B cell (primary cell): ENCODE measurements around the gene ANKRD44. TPM values are rescaled to one million over a fixed set of nuclear protein-coding genes. Genes with fewer than 3 reads are reported as not detected.
A peak's percentile ranks its signal among the peaks of the same experiment; 100 is the strongest.

Experiments used
- ATAC-seq: fragments of 200-7000 bp; cut with Tn5 transposase; one replicate; pipeline ENCODE4 v1.10.0; 2021; ENCODE audit warnings: low read depth, mild to moderate bottlenecking, moderate number of reproducible peaks, moderate library complexity
- CTCF ChIA-PET: fragments of 350-600 bp; sonication (Branson Sonifier 250); formaldehyde crosslinking; loops from one replicate; lab custom pipeline; 2021; ENCODE audit warnings: antibody characterized with exemption, inconsistent platforms; lab: Charles Lee
- POLR2A ChIA-PET: fragments of 350-600 bp; sonication (Branson Sonifier 250); formaldehyde crosslinking; loops from one replicate; lab custom pipeline; 2021; ENCODE audit warnings: antibody characterized with exemption; lab: Charles Lee
- DNase-seq: peaks from one replicate; pipeline ENCODE4 v3.0.0; 2013
- H2AFZ ChIP-seq: 2 replicates; pipeline ENCODE4 v1.6.1; 2012; ENCODE audit warnings: mild to moderate bottlenecking, low read depth, low read length; ENCODE audit not compliant: insufficient read depth, poor library complexity, severe bottlenecking
- H3K27ac ChIP-seq, 2 donors: 1 replicate in 1 of 2; 2 replicates in 1 of 2; pipeline ENCODE4 v1.5.1; 2012 to 2013; ENCODE audit warnings: low read length in 2 of 2, mild to moderate bottlenecking in 2 of 2, moderate library complexity in 1 of 2
- H3K27me3 ChIP-seq, 4 experiments: fragments of 200-600 bp in 1 of 4; sonication (generic) in 1 of 4; replicated peaks in 1 of 4; 1 replicate in 2 of 4; 2 replicates in 2 of 4; pipeline versions ENCODE4 v1.6.1 to v1.7.0; 2013 to 2016; ENCODE audit warnings: low read length in 3 of 4, mild to moderate bottlenecking in 2 of 4, mixed read lengths in 1 of 4, moderate library complexity in 1 of 4; ENCODE audit not compliant: insufficient read depth in 4 of 4, control insufficient read depth in 3 of 4; ENCODE audit errors: control extremely low read depth in 1 of 4
- H3K36me3 ChIP-seq, 2 experiments: replicated peaks in 1 of 2; 1 replicate in 1 of 2; 2 replicates in 1 of 2; pipeline versions ENCODE4 v1.6.1 to v1.7.1; 2013; ENCODE audit warnings: low read length in 1 of 2; ENCODE audit not compliant: insufficient read depth in 2 of 2, control insufficient read depth in 1 of 2; ENCODE audit errors: control extremely low read depth in 1 of 2, extremely low read depth in 1 of 2
- H3K4me1 ChIP-seq, 2 donors: fragments of 200-600 bp in 1 of 2; sonication (generic) in 1 of 2; 1 replicate in 1 of 2; 2 replicates in 1 of 2; pipeline versions ENCODE4 v1.5.1 to v1.6.1; 2013 to 2017; ENCODE audit warnings: low read length in 2 of 2; ENCODE audit not compliant: control insufficient read depth in 2 of 2, insufficient read depth in 2 of 2
- H3K4me2 ChIP-seq: replicated peaks from 2 replicates; pipeline ENCODE3; 2012; ENCODE audit warnings: mild to moderate bottlenecking, low read depth, low read length; ENCODE audit not compliant: poor library complexity, severe bottlenecking
- H3K4me3 ChIP-seq, 5 experiments: fragments of 200-600 bp in 1 of 5; sonication (generic) in 1 of 5; 1 replicate in 3 of 5; 2 replicates in 2 of 5; pipeline versions ENCODE4 v1.5.1 to v1.7.0; 2011 to 2016; ENCODE audit warnings: low read length in 4 of 5, mild to moderate bottlenecking in 4 of 5, low read depth in 2 of 5, control low read depth in 1 of 5, moderate library complexity in 1 of 5; ENCODE audit not compliant: insufficient read depth in 1 of 5; ENCODE audit errors: control extremely low read depth in 1 of 5, extremely low read depth in 1 of 5
- H3K79me2 ChIP-seq: fragments of 200-600 bp; sonication (generic); one replicate; pipeline ENCODE4 v1.6.0; 2016; ENCODE audit warnings: low read length; ENCODE audit not compliant: control insufficient read depth, insufficient read depth
- H3K9ac ChIP-seq: fragments of 200-600 bp; sonication (generic); 2 replicates; pipeline ENCODE4 v1.6.1; 2017; ENCODE audit warnings: mild to moderate bottlenecking, low read length, moderate library complexity
- H3K9me3 ChIP-seq, 3 donors: one replicate each; pipeline versions ENCODE4 v1.6.1 to v1.7.1; 2013; ENCODE audit warnings: low read length in 2 of 3; ENCODE audit not compliant: control insufficient read depth in 2 of 3, insufficient read depth in 1 of 3; ENCODE audit errors: control extremely low read depth in 1 of 3
- H4K20me1 ChIP-seq: 2 replicates; pipeline ENCODE4 v1.6.0; 2012; ENCODE audit warnings: mild to moderate bottlenecking, low read length; ENCODE audit not compliant: insufficient read depth, control insufficient read depth, poor library complexity, severe bottlenecking
- H3K27ac Mint-ChIP-seq: one replicate; pipeline ENCODE4 v1.8.0; 2021; ENCODE audit warnings: mixed read lengths
- H3K27me3 Mint-ChIP-seq: one replicate; pipeline ENCODE4 v1.8.0; 2021; ENCODE audit warnings: mixed read lengths
- H3K4me1 Mint-ChIP-seq: one replicate; pipeline ENCODE4 v1.8.0; 2021; ENCODE audit warnings: mixed read lengths
- H3K4me3 Mint-ChIP-seq: one replicate; pipeline ENCODE4 v1.8.0; 2021; ENCODE audit warnings: mixed read lengths
- H3K9me3 Mint-ChIP-seq: one replicate; pipeline ENCODE4 v1.8.0; 2022; ENCODE audit warnings: mixed read lengths; ENCODE audit not compliant: insufficient read depth
- CTCF ChIP-seq: fragments of 200-600 bp; IDR thresholded peaks from one replicate; pipeline ENCODE4 v1.8.0; 2022; ENCODE audit warnings: antibody characterized with exemption, mild to moderate bottlenecking
- EZH2 ChIP-seq: IDR thresholded peaks from 2 replicates; pipeline ENCODE4 v1.6.1; 2012; ENCODE audit warnings: borderline replicate concordance, low read depth, mild to moderate bottlenecking, moderate library complexity, low read length; ENCODE audit not compliant: insufficient read depth, poor library complexity, severe bottlenecking
- WGBS: methylation state at CpG from one replicate; pipeline ENCODE4 v1.1.5; 2013; ENCODE audit warnings: missing lambda C conversion rate; ENCODE audit not compliant: insufficient coverage; 5-methylcytosine and 5-hydroxymethylcytosine counted together
- intact Hi-C: fragments of 100-400 bp; cut with micrococcal nuclease; formaldehyde crosslinking; loops from one replicate; pipeline ENCODE4 v1.10.0; 2022
- polyA plus RNA-seq: library from polyadenylated mRNA; depleted of rRNA; stranded (reverse); fragments of >200 nt; gene quantifications from 2 replicates; pipeline ENCODE4 v1.2.3, GENCODE V29; 2012
- total RNA-seq, 2 donors: library from RNA; stranded (reverse); fragments of 120-200 nt in 1 of 2; gene quantifications; 1 replicate in 1 of 2; 2 replicates in 1 of 2; pipeline versions ENCODE4 v1.2.3 to v1.2.4, GENCODE V29; 2013 to 2022

ANKRD44 gene
- total and polyA plus RNA-seq, 2 donors (not counting 1 experiment from before 2014, with no cell fraction given): 92.6 to 457 TPM

- DNase-seq: no peak
- Mint-ChIP-seq H3K4me1 (peaks cover 8% of the 10 kb centered on the region), H3K9me3 (no peaks in the 10 kb centered on the region), H3K27ac (no peak overlapping the region), H3K4me3 (no peak overlapping the region), H3K27me3 (no peaks in the 10 kb centered on the region)
- Histone ChIP-seq H3K4me2 (no peak overlapping the region), H3K9ac (no peak overlapping the region), H3K4me1 (peaks cover 7 to 9% of the 10 kb centered on the region in 2 donors), H3K4me3 (no peak overlapping the region), H4K20me1 (peaks cover 10% of the 10 kb centered on the region), H3K27me3 (no peaks in the 10 kb centered on the region), H3K79me2 (peaks cover 72% of the 10 kb centered on the region), H3K36me3 (peaks cover 4 to 70% of the 10 kb centered on the region in 2 experiments), H2AFZ (no peak overlapping the region), H3K9me3 (no peaks in the 10 kb centered on the region), H3K27ac (peak overlapping the region in 1 of 2 donors; percentile 48)
- POLR2A ChIA-PET: no interaction called here
- CTCF ChIA-PET: interaction anchor here (1.4 to 14.5 kb wide), 3 partner anchors 57 to 203 kb away, joined by 4 to 328 read pairs (median 5); no protein-coding TSS in a partner anchor
- TF ChIP-seq EZH2: no peak
- 92% methylated on average over 2 of the region's 4 CpGs for WGBS
- intact Hi-C loops: no loop called here
- no peak for ATAC-seq
These were observed 201.8 kb downstream of the ANKRD44 start for GRCh38 chr2:197108758-197109157.

- Histone ChIP-seq H3K4me3 (no peak overlapping the region), H3K4me2 (no peak overlapping the region), H3K27me3 (no peaks in the 10 kb centered on the region), H3K9me3 (no peaks in the 10 kb centered on the region), H3K79me2 (peaks cover 63% of the 10 kb centered on the region), H3K27ac (peak overlapping the region in 1 of 2 donors; percentile 48), H2AFZ (no peak overlapping the region), H3K9ac (no peak overlapping the region), H3K36me3 (peaks cover 5 to 74% of the 10 kb centered on the region in 2 experiments), H4K20me1 (peaks cover 10% of the 10 kb centered on the region), H3K4me1 (no peaks in the 10 kb centered on the region)
- Mint-ChIP-seq H3K27ac (peak overlapping the region; percentile 70), H3K4me1 (no peaks in the 10 kb centered on the region), H3K9me3 (no peaks in the 10 kb centered on the region), H3K4me3 (no peak overlapping the region), H3K27me3 (no peaks in the 10 kb centered on the region)
- TF ChIP-seq CTCF (no peak), EZH2 (no peak)
- 80% methylated on average over 1 of the region's 2 CpGs for WGBS
- POLR2A ChIA-PET: no interaction called here
- CTCF ChIA-PET: interaction anchor here (0.8 to 14.5 kb wide), 4 partner anchors 9 to 90 kb away, joined by 3 to 328 read pairs (median 4); no protein-coding TSS in a partner anchor
- no peak for ATAC-seq
- intact Hi-C loops: no loop called here
- no peak for DNase-seq
These were observed 203.0 kb downstream of the ANKRD44 start for GRCh38 chr2:197107291-197108269.
